Gastrocnemius medialis (tissue), 4 donors: Measurements from ENCODE around the gene PPM1L. TPM values are rescaled to one million over a fixed set of nuclear protein-coding genes. Genes with fewer than 3 reads are reported as not detected.

ENCODE experiments used
- ATAC-seq, 2 donors: fragments of 150-250 bp; one replicate each; pipeline ENCODE4 v1.9.1; 2016
- DNase-seq, 2 donors: peaks; one replicate each; pipeline ENCODE4 v3.0.0-alpha.2; 2019
- H3K27ac ChIP-seq, 4 donors: fragments of 200-600 bp; sonication (generic); 1 replicate in 1 of 4; 2 replicates in 3 of 4; pipeline ENCODE4 v1.5.1; 2016 to 2018; ENCODE audit warnings: mild to moderate bottlenecking in 2 of 4, moderate library complexity in 1 of 4
- H3K27me3 ChIP-seq, 3 donors: fragments of 200-600 bp; sonication (generic) in 2 of 3; 1 replicate in 1 of 3; 2 replicates in 2 of 3; pipeline versions ENCODE4 v1.5.1 to v1.6.0; 2016 to 2019; ENCODE audit warnings: mild to moderate bottlenecking in 1 of 3, moderate library complexity in 1 of 3
- H3K36me3 ChIP-seq, 2 donors: fragments of 200-600 bp; sonication (generic) in 1 of 2; one replicate each; pipeline ENCODE4 v1.5.1; 2017 to 2018
- H3K4me1 ChIP-seq, 2 donors: fragments of 200-600 bp; sonication (generic) in 1 of 2; one replicate each; pipeline ENCODE4 v1.5.1; 2016 to 2017; ENCODE audit warnings: mild to moderate bottlenecking in 2 of 2
- H3K4me3 ChIP-seq, 4 donors: fragments of 200-600 bp; sonication (generic) in 3 of 4; 1 replicate in 1 of 4; 2 replicates in 3 of 4; pipeline ENCODE4 v1.5.1; 2016 to 2019; ENCODE audit warnings: mild to moderate bottlenecking in 2 of 4
- H3K9me3 ChIP-seq, 3 donors: fragments of 200-600 bp; sonication (generic) in 2 of 3; 1 replicate in 1 of 3; 2 replicates in 2 of 3; pipeline ENCODE4 v1.5.1; 2016 to 2019
- CTCF ChIP-seq, 5 experiments: fragments of 450-650 bp in 3 of 5; fragments of 200-600 bp in 2 of 5; sonication (generic) in 2 of 5; IDR thresholded peaks in 4 of 5; conservative IDR thresholded peaks in 1 of 5; 1 replicate in 4 of 5; 2 replicates in 1 of 5; pipeline ENCODE4 v1.5.1; 2016 to 2019; ENCODE audit warnings: antibody characterized with exemption in 5 of 5, mild to moderate bottlenecking in 3 of 5, moderate library complexity in 3 of 5
- POLR2A ChIP-seq, 2 donors: fragments of 450-650 bp; IDR thresholded peaks; one replicate each; pipeline ENCODE4 v1.6.1; 2017; ENCODE audit warnings: antibody characterized with exemption in 2 of 2, mild to moderate bottlenecking in 2 of 2, moderate library complexity in 2 of 2
- in situ Hi-C, 4 donors: fragments of 200-750 bp; cut with MboI; loops; one replicate each; pipeline versions ENCODE4 v1.15.0 to v1.8.0; 2017; ENCODE audit warnings: low sequenced_read_pairs in 4 of 4
- intact Hi-C: fragments of 100-400 bp; cut with DNase I; formaldehyde crosslinking; loops from one replicate; pipeline ENCODE4 v1.15.1; 2023; ENCODE audit warnings: low total_unique reads
- total RNA-seq, 4 donors: library from RNA; depleted of rRNA; stranded (reverse); fragments of >200 nt; gene quantifications; one replicate each; pipeline versions ENCODE4 v1.1.0 to v1.2.3, GENCODE V29; 2016

Gene PPM1L
- total RNA-seq, 4 donors from 2014 or later = 85.0 to 243 (median 122) TPM

GRCh38 chr3:161049683-161050248 is 293.7 kb downstream of the PPM1L start:
- intact Hi-C loops (no loop called here), in situ Hi-C loops (no loop called here)
- DNase-seq = peak; percentile 6 to 24

GRCh38 chr3:161050935-161051334 is 294.9 kb downstream of the PPM1L start:
- DNase-seq (no peak), ATAC-seq (no peak)
- Histone ChIP-seq H3K27me3 (no peaks in the 10 kb centered on the region), H3K36me3 (no peaks in the 10 kb centered on the region), H3K9me3 (no peaks in the 10 kb centered on the region), H3K4me1 (no peaks in the 10 kb centered on the region), H3K27ac (no peak overlapping the region), H3K4me3 (no peak overlapping the region)
- TF ChIP-seq CTCF (IDR thresholded peaks at IDR 0.05 in 4 of 5, conservative IDR thresholded peaks at IDR 0.05 in 1 of 5) (no peak), POLR2A (IDR thresholded peaks at IDR 0.05) (no peak)
- intact Hi-C loops (no loop called here), in situ Hi-C loops (no loop called here)

More at GRCh38 chr3:161049683-161050248, 293.7 kb downstream of the PPM1L start:
- Histone ChIP-seq H3K4me3 (no peak overlapping the region), H3K27ac (no peak overlapping the region), H3K9me3 (no peaks in the 10 kb centered on the region), H3K27me3 (no peaks in the 10 kb centered on the region), H3K4me1 (no peaks in the 10 kb centered on the region), H3K36me3 (no peaks in the 10 kb centered on the region)
- peak; percentile 60 to 82 for ATAC-seq
- TF ChIP-seq POLR2A (IDR thresholded peaks at IDR 0.05) (no peak), CTCF (IDR thresholded peaks at IDR 0.05 in 4 of 5, conservative IDR thresholded peaks at IDR 0.05 in 1 of 5) (no peak)

- Histone ChIP-seq H3K27ac (no peak overlapping the region), H3K9me3 (no peaks in the 10 kb centered on the region), H3K4me1 (no peaks in the 10 kb centered on the region), H3K36me3 (no peaks in the 10 kb centered on the region), H3K4me3 (no peak overlapping the region), H3K27me3 (no peaks in the 10 kb centered on the region)
- ATAC-seq (no peak), DNase-seq (no peak)
- intact Hi-C loops = no loop called here
- TF ChIP-seq CTCF (IDR thresholded peaks at IDR 0.05 in 4 of 5, conservative IDR thresholded peaks at IDR 0.05 in 1 of 5) = no peak
- TF ChIP-seq POLR2A (IDR thresholded peaks at IDR 0.05) = no peak
- in situ Hi-C loops = no loop called here
These were observed 295.8 kb downstream of the PPM1L start for GRCh38 chr3:161051856-161052255.

GRCh38 chr3:161054860-161055604 is 299.0 kb downstream of the PPM1L start:
- H3K27ac ChIP-seq = no peak overlapping the region
- intact Hi-C loops = no loop called here
- no peak for ATAC-seq
- H3K4me3 ChIP-seq = no peak overlapping the region
- no peaks in the 10 kb centered on the region for H3K27me3 ChIP-seq
- TF ChIP-seq CTCF (IDR thresholded peaks at IDR 0.05 in 4 of 5, conservative IDR thresholded peaks at IDR 0.05 in 1 of 5) (no peak), POLR2A (IDR thresholded peaks at IDR 0.05) (no peak)
- H3K9me3 ChIP-seq = no peaks in the 10 kb centered on the region
- H3K36me3 ChIP-seq = no peaks in the 10 kb centered on the region
- H3K4me1 ChIP-seq = no peaks in the 10 kb centered on the region
- in situ Hi-C loops = no loop called here
- DNase-seq = no peak
